SK-N-MC (cell line): ENCODE results near the gene ADCY3.
"Not testable (repeated sequence)": the region's sequence is repeated elsewhere in the genome, so short reads cannot be mapped to it uniquely, and the experiment has no call there.

Experiments used
- DNase-seq: peaks from one replicate; pipeline ENCODE4 v3.0.0-alpha.2; 2011; ENCODE audit warnings: low read depth, low spot score
- H3K27ac ChIP-seq: fragments of 200-600 bp; sonication (generic); 2 replicates; pipeline ENCODE4 v1.5.1; 2016; ENCODE audit warnings: mixed run types
- H3K36me3 ChIP-seq: fragments of 200-600 bp; sonication (generic); 2 replicates; pipeline ENCODE4 v1.6.1; 2017; ENCODE audit warnings: antibody characterized with exemption, low read length, mixed read lengths; ENCODE audit not compliant: insufficient read depth
- H3K4me3 ChIP-seq: fragments of 200-600 bp; sonication (generic); 2 replicates; pipeline ENCODE4 v1.5.1; 2016
- H3K9ac ChIP-seq: fragments of 200-600 bp; sonication (generic); 2 replicates; pipeline ENCODE4 v1.8.0; 2017; ENCODE audit warnings: mixed run types, mixed read lengths; ENCODE audit not compliant: insufficient read length
- H3K9me3 ChIP-seq: fragments of 200-600 bp; sonication (generic); 2 replicates; pipeline ENCODE4 v1.6.1; 2017; ENCODE audit warnings: low read depth, mild to moderate bottlenecking, antibody characterized with exemption, low read length, moderate library complexity, mixed read lengths
- EZH2 ChIP-seq: fragments of 200-600 bp; sonication (generic); IDR thresholded peaks from one replicate; pipeline ENCODE4 v1.6.1; 2017; ENCODE audit warnings: antibody characterized with exemption
- FOXP2 ChIP-seq: optimal IDR thresholded peaks from 2 replicates; pipeline ENCODE3; 2011; ENCODE audit warnings: mild to moderate bottlenecking, moderate library complexity; ENCODE audit not compliant: insufficient read depth; ENCODE audit errors: extremely low read length, control extremely low read depth
- POLR2AphosphoS5 ChIP-seq: IDR thresholded peaks from 2 replicates; pipeline ENCODE4 v1.6.1; 2012; ENCODE audit warnings: mild to moderate bottlenecking, low read depth, low read length, borderline replicate concordance

Gene ADCY3

DNA sequence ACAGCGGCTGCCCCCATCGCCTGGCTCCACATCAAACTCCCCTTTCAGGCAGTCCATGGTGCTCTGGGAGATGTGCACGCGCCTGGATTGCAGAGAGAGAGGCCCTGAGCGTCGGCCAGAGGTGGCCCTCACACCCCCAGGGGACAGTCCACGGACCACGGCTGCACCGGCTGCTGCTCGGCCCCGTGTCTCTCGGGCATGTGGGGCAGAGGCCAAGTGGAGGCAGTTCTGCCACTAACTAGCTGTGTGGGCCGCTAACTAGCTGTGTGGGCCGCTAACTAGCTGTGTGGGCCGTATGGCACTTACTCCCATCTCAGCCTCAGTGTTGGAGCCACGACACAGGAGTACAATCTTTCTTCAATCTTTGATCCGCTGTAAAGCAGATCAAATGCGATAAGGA, 81.5 kb downstream of the ADCY3 start:
- Histone ChIP-seq H3K36me3 (no peaks in the 10 kb centered on the region; the same call in 1 of the 2 replicates), H3K27ac (no peak overlapping the region), H3K9ac (no peak overlapping the region), H3K4me3 (no peak overlapping the region), H3K9me3 (no peaks in the 10 kb centered on the region)
- DNase-seq, result no peak
- TF ChIP-seq EZH2 (no peak), FOXP2 (no peak), POLR2AphosphoS5 (no peak)

DNA sequence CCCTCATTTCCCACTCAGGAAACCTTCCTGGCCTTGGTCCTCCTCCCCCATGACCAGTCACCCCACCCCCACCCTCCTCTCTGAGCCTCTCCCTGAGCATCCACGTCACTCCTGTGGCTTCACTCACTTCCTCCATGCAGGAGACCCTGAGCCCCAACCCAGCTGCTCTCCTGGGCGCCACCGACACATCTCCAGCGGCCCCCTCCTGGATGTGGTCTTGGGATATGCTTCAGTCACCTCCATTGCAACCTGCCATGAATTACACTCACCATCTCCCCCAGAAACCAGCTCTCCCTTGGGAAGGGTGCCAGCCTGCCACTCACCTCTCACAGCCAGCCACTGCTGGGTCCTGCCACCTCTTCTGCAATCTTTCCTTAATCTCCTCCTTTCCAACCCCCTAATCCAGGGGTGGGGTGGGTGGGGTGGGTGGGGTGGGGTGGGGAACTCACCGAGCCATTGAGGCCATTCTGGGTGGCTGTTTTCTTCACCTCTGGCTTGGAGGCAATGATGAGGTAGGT, 82.0 kb downstream of the ADCY3 start:
- H3K9me3 ChIP-seq, result no peaks in the 10 kb centered on the region
- no peak overlapping the region for H3K9ac ChIP-seq
- H3K4me3 ChIP-seq, result no peak overlapping the region
- no peak for TF ChIP-seq FOXP2
- no peak for TF ChIP-seq POLR2AphosphoS5
- no peak for TF ChIP-seq EZH2
- no peaks in the 10 kb centered on the region; the same call in 1 of the 2 replicates for H3K36me3 ChIP-seq
- no peak for DNase-seq
- H3K27ac ChIP-seq, result no peak overlapping the region

DNA sequence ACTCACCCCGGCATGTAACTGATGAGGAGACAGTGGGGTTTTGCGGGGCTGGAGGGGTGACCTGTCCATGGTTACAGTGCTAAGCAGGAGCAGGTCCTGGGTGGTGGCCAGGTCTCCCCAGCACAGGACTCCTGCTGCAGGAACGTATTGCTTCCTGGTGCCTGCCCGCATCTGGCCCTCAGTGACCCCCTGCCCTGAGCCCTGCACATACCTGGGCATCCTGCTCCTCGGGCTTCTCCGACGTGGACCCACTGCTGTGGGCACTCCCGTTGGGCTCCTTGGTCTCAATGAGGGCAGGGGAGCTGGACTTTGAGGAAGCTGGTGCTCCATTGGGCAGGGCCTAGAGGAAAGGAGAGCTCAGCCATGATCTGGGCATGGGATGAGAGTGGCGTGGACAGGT, 83.3 kb downstream of the ADCY3 start:
- Histone ChIP-seq H3K27ac (no peak overlapping the region), H3K36me3 (no peaks in the 10 kb centered on the region; the same call in 1 of the 2 replicates), H3K9ac (no peak overlapping the region), H3K9me3 (no peaks in the 10 kb centered on the region), H3K4me3 (no peak overlapping the region)
- TF ChIP-seq FOXP2 (no peak), POLR2AphosphoS5 (no peak), EZH2 (no peak)
- no peak for DNase-seq

DNA sequence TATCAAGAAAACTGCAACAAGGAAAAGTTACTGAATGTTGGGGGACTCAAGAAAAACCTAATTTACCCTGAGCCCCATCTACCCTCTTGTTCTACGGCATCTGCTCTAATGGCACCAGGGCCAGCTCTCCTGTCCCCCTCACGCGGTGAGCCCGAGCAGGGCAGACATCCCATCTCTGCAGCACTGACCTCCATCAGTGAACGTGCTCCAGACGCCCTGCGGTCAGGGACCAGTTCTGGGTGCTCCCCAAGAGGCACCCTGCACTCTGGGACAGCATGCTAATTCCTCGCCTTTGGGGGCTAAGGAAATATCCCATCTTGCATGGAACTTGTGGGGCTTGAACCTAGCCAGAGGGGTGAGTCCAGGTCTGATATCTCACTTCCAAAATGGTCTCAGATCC, 83.8 kb downstream of the ADCY3 start:
- H3K9me3 ChIP-seq, result no peaks in the 10 kb centered on the region
- H3K9ac ChIP-seq, result no peak overlapping the region
- no peak overlapping the region for H3K4me3 ChIP-seq
- no peak overlapping the region for H3K27ac ChIP-seq
- no peaks in the 10 kb centered on the region; the same call in 1 of the 2 replicates for H3K36me3 ChIP-seq
- no peak for DNase-seq
- TF ChIP-seq POLR2AphosphoS5 (no peak), EZH2 (no peak), FOXP2 (no peak)

DNA sequence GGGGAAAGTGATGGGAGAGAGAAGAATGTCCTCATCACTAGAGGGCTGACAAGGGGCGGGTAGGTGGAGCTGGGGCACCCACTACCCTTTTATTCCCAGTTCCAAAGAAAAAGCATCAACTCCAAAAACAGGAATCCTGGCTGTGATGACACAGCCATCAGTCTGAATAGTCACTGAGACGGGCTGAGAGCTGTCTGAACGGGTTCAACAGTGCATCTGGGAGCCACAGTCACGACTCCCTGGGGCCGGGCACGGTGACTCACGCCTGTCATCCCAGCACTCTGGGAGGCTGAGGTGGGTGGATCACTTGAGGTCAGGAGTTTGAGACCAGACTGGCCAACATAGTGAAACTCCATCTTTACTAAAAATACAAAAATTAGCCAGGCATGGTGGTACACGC, 84.6 kb downstream of the ADCY3 start:
- DNase-seq, H3K9ac ChIP-seq, H3K4me3 ChIP-seq: not testable (repeated sequence)

DNA sequence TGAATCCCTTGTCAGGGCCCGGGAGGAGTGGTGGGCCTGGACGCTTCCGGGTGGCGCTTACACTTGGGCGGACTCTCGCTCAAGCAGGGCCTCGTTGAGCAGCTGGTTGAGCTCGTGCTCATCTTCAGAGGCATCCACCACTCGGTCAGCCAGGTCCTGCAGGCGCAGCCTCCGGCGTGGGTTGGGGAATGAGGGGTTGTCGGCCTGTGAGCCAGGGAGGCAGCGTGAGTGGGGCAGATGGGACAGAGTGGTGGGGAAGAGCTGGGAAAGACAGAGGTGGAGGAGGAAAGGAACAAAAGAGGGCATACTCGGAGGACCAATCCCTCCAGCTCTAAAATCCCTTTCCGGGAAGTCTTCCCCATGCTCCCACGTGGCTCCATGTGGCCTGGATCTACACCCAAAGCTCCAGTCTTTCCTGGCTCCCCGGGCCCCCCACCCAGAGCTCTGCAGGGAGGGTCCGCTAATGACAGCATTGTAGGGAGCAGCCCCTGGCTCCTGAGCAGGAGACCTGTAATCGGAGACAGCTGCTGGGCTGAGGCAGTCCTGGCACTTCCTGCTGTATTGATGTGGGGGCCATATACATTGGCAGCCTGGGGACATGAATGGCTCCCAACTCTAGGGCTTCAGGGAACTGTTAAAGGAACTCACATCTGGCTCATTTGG, 85.2 kb downstream of the ADCY3 start:
- Histone ChIP-seq H3K9ac (no peak overlapping the region), H3K27ac (no peak overlapping the region), H3K4me3 (no peak overlapping the region), H3K36me3 (no peaks in the 10 kb centered on the region; the same call in 1 of the 2 replicates), H3K9me3 (no peaks in the 10 kb centered on the region)
- TF ChIP-seq EZH2 (no peak), FOXP2 (no peak), POLR2AphosphoS5 (no peak)
- no peak for DNase-seq

More for the DNA sequence above, 84.6 kb downstream of the ADCY3 start:
- not testable (repeated sequence) for H3K27ac ChIP-seq, H3K9me3 ChIP-seq, H3K36me3 ChIP-seq

DNA sequence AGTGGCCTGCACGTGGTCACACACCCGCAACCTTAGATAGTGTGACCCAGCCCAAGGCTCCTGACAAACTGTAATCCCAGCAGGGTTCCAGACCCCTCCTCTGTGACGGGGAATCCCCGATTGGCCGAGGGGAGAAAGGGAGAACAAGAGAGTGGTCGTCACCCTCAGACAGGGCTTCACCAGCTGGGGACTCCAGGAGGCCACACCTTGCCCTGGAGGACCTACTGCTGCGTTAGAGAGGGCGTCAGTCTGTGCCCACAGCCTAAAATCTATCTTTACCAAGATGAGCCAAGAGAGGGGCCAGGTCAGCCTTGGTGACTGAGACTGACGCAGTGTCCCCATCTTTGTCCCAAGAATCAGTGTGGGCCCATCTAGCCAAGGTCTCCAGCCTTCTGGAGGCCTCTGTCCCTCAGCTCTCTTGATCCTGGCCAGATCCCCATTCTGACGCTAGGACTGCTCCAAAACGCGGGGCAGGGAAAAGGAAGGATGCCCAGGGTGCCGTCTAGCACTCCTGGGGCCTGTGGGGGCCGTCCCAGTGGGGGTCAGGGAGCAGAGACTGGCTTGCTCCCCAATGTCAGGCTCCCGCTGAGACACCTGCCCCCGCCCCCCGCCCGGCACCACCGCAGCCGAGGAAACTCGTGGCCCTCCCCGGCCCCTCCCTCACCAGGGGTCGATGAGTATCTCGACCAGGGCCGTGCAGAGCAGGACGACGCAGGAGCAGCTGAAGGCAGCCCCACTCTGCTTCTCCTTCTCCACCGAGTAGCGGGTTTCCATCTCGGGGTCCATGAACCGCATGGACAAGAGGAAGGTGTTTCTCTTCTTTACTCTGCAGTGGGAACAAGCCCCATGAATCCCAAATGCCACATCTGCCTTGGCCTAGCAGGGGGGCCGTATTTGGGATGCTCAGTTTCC, 86.0 kb downstream of the ADCY3 start:
- H3K4me3 ChIP-seq, result no peak overlapping the region
- H3K9me3 ChIP-seq, result no peaks in the 10 kb centered on the region
- TF ChIP-seq POLR2AphosphoS5 (no peak), EZH2 (no peak), FOXP2 (no peak)
- no peaks in the 10 kb centered on the region; the same call in 1 of the 2 replicates for H3K36me3 ChIP-seq
- DNase-seq, result no peak
- H3K27ac ChIP-seq, result no peak overlapping the region
- no peak overlapping the region for H3K9ac ChIP-seq

DNA sequence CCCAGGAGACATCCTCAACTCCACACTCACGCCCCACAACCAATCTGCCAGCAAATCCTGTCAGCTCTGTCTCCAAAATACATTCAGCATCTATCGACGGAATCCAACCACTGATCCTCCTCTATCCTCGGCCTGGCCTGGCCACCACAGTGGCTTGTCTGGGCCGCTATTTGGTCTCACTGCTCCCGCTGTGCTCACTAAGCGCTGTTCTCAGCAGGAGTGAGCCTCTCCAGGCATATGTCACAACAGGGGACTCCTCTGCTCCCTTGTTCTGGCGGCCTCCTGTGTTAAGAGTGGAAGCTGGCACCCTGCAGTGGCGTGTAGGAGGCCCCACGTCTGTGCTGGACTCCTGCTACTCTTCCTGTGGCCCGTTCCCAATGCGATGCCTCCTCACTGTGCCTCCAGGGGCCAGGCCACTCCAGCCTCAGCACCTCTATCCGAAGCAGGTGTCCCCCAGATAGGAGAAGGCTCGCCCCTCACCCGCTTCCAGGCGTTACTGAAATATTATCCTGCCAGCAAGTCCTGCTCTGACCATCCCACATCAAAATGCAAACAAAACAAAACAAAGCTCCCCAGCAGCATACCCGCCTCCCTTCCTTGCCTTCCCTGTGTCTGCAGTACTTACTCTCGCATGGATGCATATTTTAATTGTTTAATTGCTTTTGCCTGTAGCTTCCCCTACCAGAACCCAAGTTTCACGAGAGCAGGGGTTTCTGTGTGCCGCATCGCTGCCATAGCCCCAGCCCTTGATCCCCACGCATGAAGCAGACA, 86.9 kb downstream of the ADCY3 start:
- no peak for DNase-seq
- H3K36me3 ChIP-seq, result no peaks in the 10 kb centered on the region; the same call in 1 of the 2 replicates
- no peak overlapping the region for H3K9ac ChIP-seq
- H3K4me3 ChIP-seq, result no peak overlapping the region
- H3K27ac ChIP-seq, result no peak overlapping the region
- no peaks in the 10 kb centered on the region for H3K9me3 ChIP-seq
- no peak for TF ChIP-seq EZH2
- TF ChIP-seq FOXP2, result no peak
- TF ChIP-seq POLR2AphosphoS5, result no peak
